HG02870 (cell line): ENCODE measurements around the gene PCYOX1L.
A peak's percentile ranks its signal among the peaks of the same experiment; 100 is the strongest.

Experiments
- ATAC-seq: cut with Tn5 transposase; IDR thresholded peaks from one replicate; pipeline ENCODE4 v1.9.1; 2021; ENCODE audit warnings: mild to moderate bottlenecking, moderate library complexity; ENCODE audit not compliant: unreplicated experiment

PCYOX1L gene, protein sequence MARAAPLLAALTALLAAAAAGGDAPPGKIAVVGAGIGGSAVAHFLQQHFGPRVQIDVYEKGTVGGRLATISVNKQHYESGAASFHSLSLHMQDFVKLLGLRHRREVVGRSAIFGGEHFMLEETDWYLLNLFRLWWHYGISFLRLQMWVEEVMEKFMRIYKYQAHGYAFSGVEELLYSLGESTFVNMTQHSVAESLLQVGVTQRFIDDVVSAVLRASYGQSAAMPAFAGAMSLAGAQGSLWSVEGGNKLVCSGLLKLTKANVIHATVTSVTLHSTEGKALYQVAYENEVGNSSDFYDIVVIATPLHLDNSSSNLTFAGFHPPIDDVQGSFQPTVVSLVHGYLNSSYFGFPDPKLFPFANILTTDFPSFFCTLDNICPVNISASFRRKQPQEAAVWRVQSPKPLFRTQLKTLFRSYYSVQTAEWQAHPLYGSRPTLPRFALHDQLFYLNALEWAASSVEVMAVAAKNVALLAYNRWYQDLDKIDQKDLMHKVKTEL

GRCh38 chr5:149357370-149358293 lies at the start of gene PCYOX1L:
Gene PCYOX1L, plus strand, starts transcription at chr5:149358046. Its CDS starts 23 bp downstream, at chr5:149358069.
- peak; percentile 99 for ATAC-seq

- ATAC-seq: no peak
Observed at GRCh38 chr5:149309354-149309753, 48.5 kb upstream of the PCYOX1L start.

GRCh38 chr5:149310488-149310887 lies 47.4 kb upstream of the PCYOX1L start:
- ATAC-seq: no peak

DNA sequence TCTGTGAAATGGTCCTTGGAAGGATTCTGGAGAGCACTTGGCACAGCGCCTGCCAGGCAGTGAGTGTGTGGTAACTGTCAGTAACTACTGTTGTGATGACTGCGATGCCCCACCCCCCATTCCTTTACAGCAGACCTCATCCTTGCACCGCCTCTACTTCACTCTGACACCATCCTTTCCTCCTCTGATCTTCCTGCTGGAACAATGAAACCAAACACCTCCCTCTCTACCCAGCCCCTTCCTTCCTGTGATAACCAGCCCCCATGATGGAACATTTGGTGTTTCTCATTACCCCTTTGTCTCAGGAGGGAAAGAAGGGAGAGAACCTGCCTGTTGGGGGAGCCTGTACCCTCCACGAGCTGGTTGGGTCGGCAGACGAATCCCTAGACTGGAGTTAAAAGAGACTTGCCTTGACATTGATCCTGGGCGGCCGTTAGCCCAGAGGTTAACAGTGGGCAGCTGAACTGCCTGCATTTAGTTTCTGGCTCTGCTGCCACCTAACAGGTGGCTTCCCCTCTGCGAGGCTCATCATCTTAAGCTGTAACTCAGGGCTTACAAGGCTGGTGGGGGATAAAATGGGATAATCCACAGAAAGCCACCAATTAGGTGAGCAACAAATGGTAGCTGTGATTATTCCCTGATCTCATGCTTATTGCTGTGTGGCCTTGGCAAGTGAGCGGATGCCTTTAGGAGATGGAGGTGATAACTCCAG lies 46.7 kb upstream of the PCYOX1L start:
- no peak for ATAC-seq

DNA sequence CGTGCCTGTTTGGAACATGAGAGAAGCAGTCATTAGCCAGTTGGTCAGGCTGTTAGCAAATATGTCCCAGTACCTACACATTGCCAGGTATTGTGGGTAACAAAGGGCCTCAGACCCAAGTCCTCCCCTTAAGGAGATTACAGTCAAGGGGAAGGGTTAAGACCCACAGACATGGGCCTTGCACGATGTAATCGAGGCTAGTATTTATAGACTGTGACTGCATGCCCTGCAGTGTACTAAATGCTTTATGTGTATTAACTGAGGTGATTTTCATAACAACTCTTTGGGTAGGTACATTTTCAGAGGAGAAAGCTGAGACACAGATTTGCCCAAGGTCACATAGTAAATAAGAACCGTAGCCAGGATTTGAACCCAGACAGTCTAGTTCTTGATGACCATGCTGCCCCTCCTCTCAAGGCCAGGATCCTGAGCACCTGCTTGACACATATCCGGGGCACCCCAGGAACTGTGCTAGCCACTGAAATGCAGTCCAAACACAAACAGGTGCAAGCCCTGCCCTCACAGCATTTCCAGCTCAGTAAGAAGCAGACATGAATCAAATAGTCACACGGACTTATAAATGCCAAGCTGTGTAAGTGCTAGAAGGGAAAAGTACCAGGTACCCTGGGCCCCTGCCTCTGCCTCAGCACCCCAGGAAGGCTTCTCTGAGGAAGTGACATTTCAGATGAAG lies 44.5 kb upstream of the PCYOX1L start:
- no peak for ATAC-seq

DNA sequence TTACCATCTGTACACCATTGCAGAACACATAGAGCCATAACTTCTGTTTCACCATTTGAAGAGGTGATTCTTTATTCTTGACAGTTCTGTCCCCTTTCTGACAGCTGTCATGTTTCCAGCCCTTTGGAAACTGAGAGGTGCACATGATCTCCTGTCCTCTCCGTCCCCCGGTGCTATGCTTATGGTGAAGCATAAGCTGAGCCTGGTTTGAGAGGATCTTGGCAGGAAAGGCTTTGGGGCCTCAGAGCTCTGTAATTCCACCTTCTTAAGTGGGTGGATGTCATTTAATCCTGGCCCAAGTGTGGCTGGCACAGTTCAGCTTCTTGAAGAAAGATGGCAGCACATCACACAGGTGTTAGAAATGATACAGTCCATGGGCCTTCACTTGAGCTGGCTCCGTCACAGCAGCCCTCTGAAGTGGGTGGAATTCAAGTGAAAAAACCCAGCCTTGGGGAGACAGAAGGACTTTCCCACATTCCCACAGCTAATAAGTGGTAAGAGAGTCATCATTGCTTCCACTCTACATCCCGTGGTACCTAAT lies 43.2 kb upstream of the PCYOX1L start:
- ATAC-seq: no peak

GRCh38 chr5:149315753-149316152 lies 42.1 kb upstream of the PCYOX1L start:
- ATAC-seq: no peak

- peak; percentile 70 for ATAC-seq
Observed at GRCh38 chr5:149317281-149318048, 40.4 kb upstream of the PCYOX1L start.

DNA sequence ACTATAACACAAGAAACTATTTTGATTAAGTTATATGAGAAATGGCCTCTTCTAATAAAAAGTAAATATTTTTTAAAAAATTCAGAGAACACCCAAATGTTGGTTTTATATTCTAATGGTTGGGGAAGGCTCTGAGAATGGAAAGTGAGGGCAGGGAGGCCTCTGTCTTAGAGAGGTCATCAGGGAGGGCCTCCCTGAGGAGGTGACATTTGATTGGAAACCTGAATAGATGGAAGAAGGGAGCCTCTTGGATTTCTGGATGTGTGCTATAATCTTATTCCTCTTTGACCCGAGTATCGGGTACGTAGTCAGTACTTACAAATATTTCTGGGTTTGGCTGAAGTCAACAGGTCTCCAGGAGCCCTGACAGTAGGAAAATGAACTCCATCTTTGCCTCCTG lies 38.7 kb upstream of the PCYOX1L start:
- no peak for ATAC-seq

DNA sequence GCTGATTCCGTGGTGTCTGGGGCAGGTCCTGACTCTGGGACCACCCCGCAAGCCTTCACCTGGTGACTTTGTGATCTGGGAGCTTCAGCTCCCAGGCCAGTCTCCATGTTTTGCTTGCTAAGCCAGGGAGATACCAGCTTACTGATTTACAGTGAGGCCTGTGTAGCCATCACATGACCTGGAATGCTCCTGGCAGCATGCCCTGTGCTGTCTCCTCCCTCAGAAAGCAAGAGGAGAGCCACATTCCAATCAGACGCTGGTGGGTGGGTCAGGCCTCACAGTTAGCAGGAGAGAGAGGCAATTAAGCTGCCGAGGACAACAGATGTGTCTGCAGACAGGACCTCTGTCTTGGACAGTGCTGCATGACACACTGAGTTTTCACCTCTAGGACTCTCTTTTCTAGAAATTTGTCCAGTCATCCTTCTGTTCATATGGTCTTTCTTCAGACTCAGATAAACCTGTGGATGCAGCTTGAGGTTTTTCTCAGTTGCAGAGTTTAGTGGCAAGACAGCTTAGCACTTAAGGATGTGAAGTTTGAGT lies 37.0 kb upstream of the PCYOX1L start:
- no peak for ATAC-seq

DNA sequence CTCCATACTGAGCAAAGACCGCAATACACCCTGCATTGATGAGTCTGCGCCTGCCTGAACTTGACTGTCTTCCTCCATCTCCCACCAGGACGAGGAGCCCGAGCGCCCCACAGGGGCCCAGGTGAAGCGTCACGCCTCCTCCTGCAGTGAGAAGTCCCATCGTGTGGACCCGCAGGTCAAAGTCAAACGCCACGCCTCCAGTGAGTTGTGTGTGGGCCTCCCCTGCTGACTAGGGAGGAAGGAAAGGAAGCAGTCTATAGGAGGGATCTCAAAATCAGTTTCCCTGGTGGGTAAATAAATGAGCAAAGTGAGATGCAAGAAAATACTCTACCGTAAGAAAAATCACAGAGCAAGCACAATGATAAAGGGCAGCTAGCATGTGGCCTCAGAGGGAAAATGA lies 35.3 kb upstream of the PCYOX1L start:
- ATAC-seq: no peak

DNA sequence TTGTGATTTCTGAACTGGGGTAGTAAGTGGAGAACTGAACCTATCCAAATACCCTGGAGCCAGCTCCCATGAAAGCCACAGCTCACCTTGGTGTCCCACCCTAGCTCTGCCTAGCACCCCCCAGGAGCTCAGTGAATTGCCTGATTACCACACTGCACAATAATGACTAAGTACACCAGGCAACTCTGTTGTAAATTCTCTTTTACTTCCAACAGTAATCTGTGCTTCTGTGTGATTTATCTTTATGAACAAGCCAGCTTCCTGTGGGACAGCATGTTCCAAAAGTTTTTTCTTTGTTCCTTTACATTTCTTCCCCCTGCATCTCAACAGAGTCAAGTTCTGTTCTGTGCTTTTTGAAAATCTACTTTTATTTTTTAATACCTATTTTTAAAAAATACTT lies 34.6 kb upstream of the PCYOX1L start:
- ATAC-seq: no peak

GRCh38 chr5:149323621-149324205 lies 34.1 kb upstream of the PCYOX1L start:
- no peak for ATAC-seq

GRCh38 chr5:149324641-149325040 lies 33.2 kb upstream of the PCYOX1L start:
- ATAC-seq: no peak

DNA sequence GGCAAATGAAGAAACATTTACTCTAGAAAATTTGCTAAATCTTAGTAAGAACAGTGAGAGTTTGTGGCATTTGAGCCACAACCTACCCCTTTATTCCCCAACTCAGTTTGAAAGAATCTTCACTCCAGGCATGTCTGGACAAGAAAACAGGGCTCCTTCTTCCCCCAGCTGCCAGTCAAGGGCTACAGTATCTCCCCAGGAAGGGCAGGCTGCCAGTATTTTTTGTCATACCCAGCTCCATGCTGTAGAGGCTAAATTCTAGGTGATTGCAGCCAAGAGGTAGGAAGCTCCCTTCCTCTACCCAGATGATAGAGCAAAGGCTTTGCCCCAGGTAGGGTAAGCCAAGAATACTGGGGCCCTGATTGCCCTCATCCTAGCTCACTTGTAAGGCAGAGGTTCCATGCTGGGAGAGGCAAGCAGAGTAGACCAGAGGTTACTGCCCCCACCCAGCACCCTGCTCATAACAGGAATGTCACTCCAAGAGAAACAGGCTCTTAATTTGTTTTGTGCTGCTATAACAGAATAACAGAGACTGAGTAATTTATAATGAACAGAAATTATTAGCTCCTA lies 32.6 kb upstream of the PCYOX1L start:
- ATAC-seq: no peak

GRCh38 chr5:149325894-149326293 lies 32.0 kb upstream of the PCYOX1L start:
- no peak for ATAC-seq

GRCh38 chr5:149326611-149327010 lies 31.2 kb upstream of the PCYOX1L start:
- no peak for ATAC-seq

- ATAC-seq: no peak
Observed at GRCh38 chr5:149328177-149328576, 29.7 kb upstream of the PCYOX1L start.
